T-helper 1 cell treated with Interleukin-12 subunit alpha and Interleukin-12 subunit beta and Interleukin-4 antibody, amounts not matched to agents 30 ng/mL and 1 ng/mL, for 36 hours (primary cell): ENCODE results near the gene NTNG1. TPM values are rescaled to one million over a fixed set of nuclear protein-coding genes. Genes with fewer than 3 reads are reported as not detected.

Experiments
- intact Hi-C: fragments of 100-400 bp; cut with micrococcal nuclease; formaldehyde crosslinking; loops from one replicate; pipeline ENCODE4 v1.15.1; 2024
- total RNA-seq: library from RNA; stranded (reverse); gene quantifications from 2 replicates; pipeline ENCODE4 v1.2.3, GENCODE V29; 2022

NTNG1 gene
- total RNA-seq, 1 donor from 2014 or later: not detected

- intact Hi-C loops: no loop called here
Observed at GRCh38 chr1:107326824-107327445, 186.1 kb downstream of the NTNG1 start.

- intact Hi-C loops: no loop called here
Observed at GRCh38 chr1:107327446-107327845, 186.6 kb downstream of the NTNG1 start.

- intact Hi-C loops: no loop called here
Observed at GRCh38 chr1:107328087-107328486, 187.2 kb downstream of the NTNG1 start.

- intact Hi-C loops: no loop called here
Observed at GRCh38 chr1:107339775-107340174, 198.9 kb downstream of the NTNG1 start.

DNA sequence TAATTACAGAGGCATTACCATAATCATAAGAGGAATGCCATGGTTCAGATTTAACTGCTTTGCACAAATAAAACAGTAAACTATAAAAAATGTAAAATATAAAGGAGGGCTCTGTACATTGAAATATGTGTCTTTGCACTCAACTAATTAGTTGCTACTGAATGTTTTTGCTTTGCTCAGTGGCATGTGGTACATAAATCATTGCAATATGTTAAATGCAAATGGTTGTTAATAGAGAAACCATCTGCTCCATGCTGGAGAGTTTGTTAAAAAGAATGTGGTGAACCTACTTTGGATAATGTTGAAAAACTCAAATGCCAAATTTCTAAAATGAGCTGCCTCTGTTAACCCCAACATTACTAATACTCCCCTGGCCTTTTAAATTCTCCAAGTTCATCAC is 201.5 kb downstream of the NTNG1 start:
- intact Hi-C loops: no loop called here

GRCh38 chr1:107342768-107343167 is 201.9 kb downstream of the NTNG1 start:
- intact Hi-C loops: no loop called here

- intact Hi-C loops: no loop called here
Observed at GRCh38 chr1:107343601-107344000, 202.8 kb downstream of the NTNG1 start.

DNA sequence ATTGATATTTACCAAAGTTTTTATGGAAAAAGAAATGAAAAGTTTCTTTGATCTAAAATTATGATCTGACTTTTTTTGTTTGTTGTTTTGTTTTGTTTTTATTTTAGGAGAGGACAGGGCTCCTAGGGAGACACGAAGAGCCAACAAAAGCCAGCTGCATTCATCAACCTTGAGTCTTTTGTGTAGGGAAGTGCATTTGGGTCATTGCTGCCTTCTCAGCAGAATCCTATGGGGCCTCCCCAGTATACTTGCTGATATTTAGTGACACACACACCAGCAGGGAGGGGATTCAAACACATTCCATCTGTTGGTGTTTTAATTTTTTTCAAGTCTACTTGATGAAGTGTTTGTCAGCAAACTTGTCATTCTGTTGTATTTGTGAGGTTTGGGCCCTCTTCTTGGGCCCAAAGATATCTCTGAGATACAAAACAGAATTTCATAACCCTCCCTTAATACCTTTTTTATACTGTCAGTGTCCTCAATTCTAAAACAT is 203.5 kb downstream of the NTNG1 start:
- intact Hi-C loops: no loop called here

DNA sequence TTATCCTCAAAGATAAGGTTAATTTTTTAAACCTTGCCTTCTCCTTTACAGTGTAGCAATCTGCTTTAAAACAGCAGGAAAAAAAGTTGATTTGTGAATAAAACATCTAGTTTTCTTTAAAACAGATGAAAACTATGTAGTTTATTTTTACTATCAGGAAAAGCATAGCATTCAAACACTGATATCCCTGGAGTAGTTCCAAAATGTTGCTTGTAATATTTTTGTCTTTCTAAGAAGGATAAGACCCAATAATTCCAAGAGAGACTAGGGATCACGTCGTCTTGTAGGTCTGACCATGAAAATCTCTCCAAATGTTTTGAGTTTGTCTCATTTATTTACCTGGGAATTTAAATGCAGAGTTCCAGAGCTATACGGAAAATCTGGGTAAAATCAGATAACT is 204.0 kb downstream of the NTNG1 start:
- intact Hi-C loops: no loop called here

GRCh38 chr1:107352850-107353249 is 212.0 kb downstream of the NTNG1 start:
- intact Hi-C loops: no loop called here

DNA sequence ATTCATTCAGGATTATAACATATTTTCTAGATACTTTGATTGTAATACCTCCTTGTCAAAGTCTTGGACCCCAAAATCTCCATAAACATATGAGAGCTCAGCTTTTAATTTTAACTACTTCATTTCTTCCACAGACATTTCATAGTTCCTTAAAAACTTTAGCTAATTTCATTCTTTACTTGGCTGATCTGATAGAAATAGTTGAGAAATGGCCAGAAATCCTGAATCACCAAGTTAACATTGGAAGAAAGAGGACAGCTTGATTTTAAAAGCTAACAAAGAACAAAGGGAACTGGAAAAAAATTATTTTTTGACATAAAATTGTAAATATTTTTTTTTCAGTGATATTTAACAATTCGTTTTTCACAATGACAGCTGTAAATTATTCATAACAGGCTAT is 216.5 kb downstream of the NTNG1 start:
- intact Hi-C loops: no loop called here

- intact Hi-C loops: no loop called here
Observed at GRCh38 chr1:107358619-107359327, 217.9 kb downstream of the NTNG1 start.

DNA sequence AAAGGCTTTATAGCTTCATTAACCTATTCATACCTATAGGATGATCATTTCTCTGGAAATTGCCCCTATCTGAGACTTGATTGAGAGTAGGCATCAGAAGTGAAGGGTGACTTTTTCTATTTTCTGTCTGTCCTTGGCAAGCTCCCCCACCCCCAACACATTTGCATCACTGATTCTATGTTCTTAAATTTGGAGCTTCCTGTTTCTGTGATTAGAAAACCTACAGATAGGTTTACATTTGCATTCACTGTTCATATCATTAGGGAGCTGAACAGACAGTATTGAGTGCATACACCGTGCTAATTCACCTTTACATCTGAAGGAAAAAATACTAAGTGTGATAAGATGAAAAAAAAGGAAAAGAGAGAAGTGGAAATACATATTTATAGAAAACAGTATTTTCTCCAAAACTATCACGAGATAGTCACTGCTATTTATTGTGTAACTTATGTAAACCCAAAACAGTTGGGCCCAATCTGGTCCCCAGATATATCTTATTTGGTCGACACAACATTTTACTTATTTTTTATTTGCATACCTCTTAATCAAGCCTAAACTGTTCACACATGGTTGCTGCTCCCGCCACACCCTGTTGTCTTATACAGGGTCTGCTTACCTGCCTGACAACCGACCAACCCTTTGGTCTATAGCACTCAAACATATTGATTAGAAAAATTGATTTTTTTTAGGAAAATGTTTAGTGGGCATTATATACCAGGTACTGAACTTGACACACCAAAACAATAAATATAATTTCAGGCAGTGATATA is 218.8 kb downstream of the NTNG1 start:
- intact Hi-C loops: no loop called here

- intact Hi-C loops: no loop called here
Observed at GRCh38 chr1:107362468-107363140, 221.8 kb downstream of the NTNG1 start.

DNA sequence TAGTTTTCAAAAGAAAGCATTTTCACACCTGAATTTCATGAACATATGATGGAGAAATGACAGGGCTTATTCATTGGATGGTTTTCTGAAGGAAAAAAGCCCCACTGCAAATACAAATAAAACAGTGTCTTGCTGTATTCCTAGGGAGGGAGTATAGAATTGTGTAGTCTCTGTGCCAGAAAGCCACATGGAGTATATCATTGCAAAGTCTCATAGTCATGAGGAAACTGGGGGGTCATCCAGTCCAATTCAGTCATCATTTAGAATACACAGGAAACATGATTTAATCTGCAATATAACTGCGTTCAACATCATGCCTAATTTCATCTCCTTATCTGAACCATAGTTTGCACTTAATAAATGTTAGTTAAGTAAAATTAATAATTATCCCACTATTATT is 222.3 kb downstream of the NTNG1 start:
- intact Hi-C loops: no loop called here

- intact Hi-C loops: no loop called here
Observed at GRCh38 chr1:107365527-107366240, 224.8 kb downstream of the NTNG1 start.

DNA sequence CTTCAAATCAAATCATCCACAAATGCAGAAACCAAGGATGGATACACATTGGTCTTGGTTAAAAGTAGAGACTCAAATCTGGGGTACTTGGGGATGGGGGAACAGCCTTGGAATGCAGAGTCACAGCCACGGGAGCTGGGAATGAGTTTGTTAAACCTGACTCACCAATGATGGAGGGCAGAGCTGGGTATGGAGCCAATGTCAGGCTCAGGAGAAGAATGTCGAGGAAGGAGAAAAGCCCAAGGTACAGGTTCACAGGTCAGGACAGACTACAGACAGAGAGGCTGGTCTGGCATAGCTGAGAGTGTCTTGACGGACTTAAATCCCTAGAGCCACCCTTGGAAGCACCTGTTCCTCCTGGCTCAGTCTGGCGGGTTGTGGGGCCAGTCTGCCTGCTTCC is 237.6 kb downstream of the NTNG1 start:
- intact Hi-C loops: no loop called here

DNA sequence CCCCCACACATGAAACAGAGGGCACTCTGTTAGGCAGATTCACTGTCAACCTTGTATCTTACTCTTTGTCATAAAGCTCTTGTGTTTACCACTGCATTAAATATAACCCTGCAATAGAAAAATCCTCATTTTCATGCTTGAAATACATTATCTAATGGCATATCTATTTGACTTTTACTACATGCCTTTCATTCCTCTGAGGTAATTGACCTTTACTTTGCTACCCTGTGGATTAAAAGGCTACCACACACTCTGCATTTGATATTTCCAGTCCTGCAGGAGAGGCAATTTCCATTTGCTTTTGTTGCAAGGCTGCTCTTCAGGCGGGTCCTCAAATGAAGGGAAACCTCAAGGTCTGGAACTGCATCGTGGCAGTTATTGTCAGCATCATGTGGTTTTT is 238.0 kb downstream of the NTNG1 start:
- intact Hi-C loops: no loop called here

DNA sequence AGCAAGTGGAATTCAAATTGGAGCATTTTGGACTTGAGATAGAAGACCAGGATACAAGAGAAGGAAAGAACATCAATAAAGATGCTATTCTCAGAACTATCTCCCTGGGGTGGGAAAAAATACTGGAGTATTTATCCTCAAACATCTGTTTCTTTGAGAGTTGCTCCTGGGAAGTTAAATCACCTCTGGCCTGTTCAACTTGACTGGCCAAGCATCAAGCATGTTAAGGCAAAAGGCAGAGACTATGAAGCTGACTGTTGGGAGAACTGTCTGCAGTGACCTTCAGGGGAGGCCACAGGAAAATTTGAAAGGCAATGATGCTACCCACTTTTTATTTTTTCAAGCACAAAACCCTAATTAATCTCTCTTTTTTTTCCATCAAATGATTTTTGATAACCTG is 239.0 kb downstream of the NTNG1 start:
- intact Hi-C loops: no loop called here

DNA sequence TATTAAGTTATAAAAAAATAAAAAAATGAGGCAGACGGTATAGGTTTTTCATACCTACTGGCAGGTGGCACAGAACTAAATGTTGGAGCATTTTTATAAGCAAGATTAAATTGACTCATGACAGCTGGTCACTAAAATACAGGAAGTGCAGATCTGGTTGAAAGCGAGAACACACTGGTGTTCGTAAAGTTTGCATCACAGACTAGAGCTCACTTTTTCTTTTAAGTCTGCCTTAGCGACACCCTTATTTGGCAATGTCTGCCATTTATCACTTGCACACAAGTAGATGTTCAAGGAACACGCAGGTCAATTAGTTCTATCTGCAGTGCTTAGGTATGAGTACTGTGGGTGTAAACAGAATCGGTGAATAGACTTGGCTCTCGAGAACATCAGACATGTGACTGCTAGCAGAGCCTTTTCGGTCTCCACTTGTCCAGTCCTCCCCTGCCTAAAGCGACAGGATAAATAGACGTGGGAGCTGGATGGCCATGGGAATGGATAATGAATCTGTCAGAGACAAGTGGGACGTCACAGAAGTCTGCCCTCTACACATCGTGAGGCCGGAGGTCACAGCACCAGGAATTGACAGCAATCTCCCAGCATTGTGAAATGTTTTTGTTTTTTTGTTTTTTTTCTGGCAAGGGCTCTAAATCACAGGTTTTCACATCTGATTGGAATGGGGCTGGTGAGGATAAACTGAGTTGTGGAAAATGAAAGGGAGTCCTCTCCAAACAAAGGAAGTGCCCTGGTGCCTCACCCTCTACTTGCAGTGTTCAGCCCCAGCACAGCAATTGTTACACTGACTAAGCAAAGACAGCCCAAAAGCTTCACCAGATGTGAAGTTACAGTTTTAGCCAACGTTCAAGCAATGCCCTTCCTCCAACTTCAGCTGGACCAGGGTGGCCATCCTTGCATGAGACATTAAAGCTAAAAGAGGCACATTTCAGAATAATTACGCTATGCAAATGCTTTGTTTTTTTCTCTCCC is 248.9 kb downstream of the NTNG1 start:
- intact Hi-C loops: no loop called here
